ENCODE measurements around the gene LRRN3.

DNA sequence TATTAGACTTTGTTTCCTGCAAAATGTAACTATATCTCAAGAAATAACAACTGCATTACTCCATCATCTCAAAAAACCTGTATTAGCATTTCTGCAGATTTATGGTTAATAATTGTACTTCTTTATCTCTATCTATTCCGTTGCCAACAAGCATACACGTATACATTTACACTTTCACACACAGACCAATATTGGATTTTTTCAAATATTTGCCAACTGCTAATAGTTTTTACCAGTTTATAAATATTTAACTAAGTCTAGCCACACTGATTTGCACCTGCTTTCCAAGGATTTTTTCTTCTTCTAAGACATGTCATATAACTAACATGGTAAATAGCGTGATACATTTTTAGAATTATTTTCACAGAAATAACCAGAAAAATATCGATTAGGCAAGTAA, 12.2 kb downstream of the LRRN3 start:
- TF ChIP-seq, protein P1, sequence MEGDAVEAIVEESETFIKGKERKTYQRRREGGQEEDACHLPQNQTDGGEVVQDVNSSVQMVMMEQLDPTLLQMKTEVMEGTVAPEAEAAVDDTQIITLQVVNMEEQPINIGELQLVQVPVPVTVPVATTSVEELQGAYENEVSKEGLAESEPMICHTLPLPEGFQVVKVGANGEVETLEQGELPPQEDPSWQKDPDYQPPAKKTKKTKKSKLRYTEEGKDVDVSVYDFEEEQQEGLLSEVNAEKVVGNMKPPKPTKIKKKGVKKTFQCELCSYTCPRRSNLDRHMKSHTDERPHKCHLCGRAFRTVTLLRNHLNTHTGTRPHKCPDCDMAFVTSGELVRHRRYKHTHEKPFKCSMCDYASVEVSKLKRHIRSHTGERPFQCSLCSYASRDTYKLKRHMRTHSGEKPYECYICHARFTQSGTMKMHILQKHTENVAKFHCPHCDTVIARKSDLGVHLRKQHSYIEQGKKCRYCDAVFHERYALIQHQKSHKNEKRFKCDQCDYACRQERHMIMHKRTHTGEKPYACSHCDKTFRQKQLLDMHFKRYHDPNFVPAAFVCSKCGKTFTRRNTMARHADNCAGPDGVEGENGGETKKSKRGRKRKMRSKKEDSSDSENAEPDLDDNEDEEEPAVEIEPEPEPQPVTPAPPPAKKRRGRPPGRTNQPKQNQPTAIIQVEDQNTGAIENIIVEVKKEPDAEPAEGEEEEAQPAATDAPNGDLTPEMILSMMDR (conservative IDR thresholded peaks at IDR 0.05; ENCODE audit: low read depth, low read length): no peak
- TF ChIP-seq EZH2 (IDR thresholded peaks at IDR 0.05; ENCODE audit: low read length, unreplicated experiment): no peak
- TF ChIP-seq EZH2phosphoT487 (IDR thresholded peaks at IDR 0.05; ENCODE audit: borderline replicate concordance, low read length): no peak

All from PC-3 (cell line).